GM18520 (cell line): ENCODE data around the gene SYNGAP1.

Source experiments
- ATAC-seq: cut with Tn5 transposase; IDR thresholded peaks from one replicate; pipeline ENCODE4 v1.9.1; 2021; ENCODE audit not compliant: unreplicated experiment

SYNGAP1 gene

DNA sequence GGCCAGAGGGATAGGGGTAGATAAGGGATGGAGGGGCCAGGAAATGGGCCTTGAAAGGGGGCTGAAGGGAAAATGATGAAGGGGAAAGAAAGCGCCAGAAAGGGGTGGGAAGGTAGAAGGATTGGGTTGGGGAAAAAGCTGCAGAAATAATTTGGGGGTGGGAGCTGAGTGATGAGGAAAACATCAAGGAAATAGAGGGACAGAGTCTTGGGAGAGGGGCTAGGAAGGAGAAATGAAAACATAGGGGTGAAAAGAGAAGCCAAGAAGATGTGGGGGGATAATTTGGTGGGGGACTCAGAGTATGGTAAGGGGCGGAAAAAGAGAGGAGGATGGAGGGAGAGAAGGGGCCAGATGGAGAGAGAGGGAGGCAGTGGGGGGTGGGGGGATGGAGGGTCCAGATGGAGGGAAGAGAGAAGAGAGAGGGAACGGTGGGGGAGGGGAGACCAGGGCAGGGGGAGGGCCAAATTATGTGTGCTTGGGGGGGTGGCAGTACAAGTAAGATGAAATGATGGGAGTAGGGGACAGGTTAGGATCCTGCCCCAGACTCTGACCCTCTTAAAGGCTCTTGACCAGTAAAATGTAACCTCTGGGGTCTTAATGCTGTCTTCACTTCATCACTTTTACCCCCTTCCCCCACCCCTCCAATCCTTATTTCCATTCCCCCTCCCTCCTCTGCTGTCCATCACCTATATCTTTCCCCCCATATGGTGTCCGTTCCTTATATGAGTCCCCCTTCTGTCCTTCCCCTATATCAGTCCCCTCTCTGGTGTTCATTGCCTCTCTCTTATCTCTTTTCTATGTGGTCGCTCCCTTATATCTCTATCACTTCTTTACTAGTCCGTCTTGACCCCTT, 852 bp downstream of the SYNGAP1 start:
- ATAC-seq: no peak

- no peak for ATAC-seq
Measured at GRCh38 chr6:33421344-33421643, 1.4 kb downstream of the SYNGAP1 start.

GRCh38 chr6:33423777-33424176, 3.9 kb downstream of the SYNGAP1 start:
- no peak for ATAC-seq

GRCh38 chr6:33424855-33425667, 5.2 kb downstream of the SYNGAP1 start:
- no peak for ATAC-seq

DNA sequence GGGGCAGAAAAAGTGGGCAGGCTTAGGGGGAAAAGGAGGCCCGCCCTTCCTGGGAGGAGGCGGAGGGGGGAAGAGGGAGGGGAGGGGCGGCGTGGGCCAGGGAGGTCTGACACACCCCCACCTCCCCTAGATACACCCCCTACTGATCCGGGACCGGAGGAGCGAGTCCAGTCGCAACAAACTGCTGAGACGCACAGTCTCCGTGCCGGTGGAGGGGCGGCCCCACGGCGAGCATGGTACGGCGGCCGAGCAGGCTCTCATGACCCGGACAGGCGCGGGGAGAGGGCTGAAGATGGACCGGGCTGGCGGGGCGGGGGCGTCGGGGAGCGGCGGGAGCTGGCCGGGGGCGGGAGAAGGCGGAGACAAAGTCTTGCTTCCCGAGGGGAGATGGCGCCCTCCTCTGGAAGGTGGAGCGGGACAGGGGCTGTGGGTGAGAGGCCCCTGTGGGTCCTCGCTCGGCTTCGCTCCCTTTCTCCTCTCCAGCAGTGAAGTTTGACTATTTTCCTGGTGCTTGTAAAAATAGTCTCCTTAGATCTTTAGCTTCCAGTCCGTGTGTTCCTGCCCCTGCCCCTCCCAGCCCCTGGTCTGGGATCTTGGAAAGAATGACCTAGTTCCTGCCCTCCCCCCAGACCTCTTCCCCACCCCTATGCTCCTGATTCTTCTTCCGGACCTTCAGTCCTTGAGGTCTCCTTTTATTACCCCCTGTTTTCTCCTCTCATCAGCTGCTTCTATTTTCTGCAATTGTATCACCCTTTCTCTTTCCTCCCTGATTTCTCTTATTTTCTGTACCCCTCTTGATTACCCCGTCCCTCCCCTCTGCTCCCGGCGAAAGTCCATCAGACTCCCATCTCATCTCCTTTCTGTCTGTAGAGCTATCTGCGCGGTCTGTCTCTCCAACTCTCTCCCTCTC, 6.1 kb downstream of the SYNGAP1 start:
- ATAC-seq: no peak

- ATAC-seq: no peak
Measured at GRCh38 chr6:33426590-33427511, 7.0 kb downstream of the SYNGAP1 start.

- ATAC-seq: no peak
Measured at GRCh38 chr6:33427585-33428223, 7.8 kb downstream of the SYNGAP1 start.

- ATAC-seq: no peak
Measured at GRCh38 chr6:33428224-33428965, 8.5 kb downstream of the SYNGAP1 start.

GRCh38 chr6:33428966-33429749, 9.3 kb downstream of the SYNGAP1 start:
- ATAC-seq: no peak

GRCh38 chr6:33429750-33430052, 9.8 kb downstream of the SYNGAP1 start:
- ATAC-seq: no peak

DNA sequence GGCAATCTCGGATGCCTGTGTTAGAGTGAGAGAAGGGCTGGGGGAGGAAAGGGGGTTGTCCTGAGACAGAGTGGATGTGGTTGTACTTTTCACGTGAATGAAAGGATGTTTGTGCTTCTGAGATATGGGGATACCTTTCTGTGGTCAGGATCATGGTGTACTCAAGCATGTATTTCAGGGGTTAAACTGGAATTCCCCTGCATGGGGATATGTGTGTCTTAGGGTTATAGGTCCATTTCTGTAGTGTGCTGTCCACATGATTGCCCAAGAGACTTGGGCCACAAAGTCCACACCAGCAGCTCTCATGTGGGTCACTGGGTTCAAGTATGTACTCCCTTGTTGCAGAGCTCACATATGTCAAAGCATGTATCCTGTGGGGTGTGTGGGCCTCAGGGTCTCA, 10.5 kb downstream of the SYNGAP1 start:
- ATAC-seq: no peak

DNA sequence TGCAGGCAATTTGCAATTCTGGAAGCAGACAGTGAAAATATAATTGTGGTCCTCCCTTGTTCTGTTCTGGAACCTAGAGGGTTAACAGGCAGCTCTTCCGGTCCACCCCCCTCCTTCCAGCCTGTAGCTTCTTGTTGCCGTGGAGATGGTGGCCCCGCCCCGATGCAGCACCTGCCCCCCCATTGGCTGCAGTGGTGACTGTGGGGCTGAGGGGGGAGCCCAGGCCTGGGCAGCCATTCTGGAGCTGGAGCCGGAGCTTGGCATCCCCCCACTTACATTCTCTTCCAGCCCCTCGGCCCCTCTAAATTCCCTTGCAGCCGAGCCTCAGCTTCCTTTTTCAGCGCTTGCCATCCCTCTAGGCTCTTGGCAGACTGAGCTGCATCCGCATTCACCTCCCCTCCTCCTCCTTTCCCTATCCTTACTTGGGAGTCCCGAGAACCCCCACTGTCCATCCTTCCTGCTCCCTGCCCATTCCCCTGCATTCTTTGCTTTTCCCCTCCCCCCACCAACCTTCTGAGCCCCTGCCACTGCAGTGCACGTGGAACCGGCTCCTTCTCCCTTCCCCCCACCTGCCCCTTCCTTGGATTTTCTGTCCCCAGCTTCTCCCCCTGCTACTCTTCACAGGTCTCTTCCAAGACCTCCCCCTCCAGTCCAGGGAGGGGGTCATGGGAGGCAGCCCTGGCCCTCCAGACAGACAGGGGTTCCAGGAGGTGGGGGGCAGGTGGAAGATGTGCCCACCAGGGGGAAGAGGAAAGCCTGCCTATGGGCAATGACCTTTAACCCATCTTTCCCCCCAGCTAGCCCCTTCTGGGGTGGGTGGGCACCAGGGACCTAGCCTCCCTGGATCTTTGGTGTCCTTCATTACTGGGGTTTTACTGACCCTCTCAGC, 11.4 kb downstream of the SYNGAP1 start:
- ATAC-seq: no peak

DNA sequence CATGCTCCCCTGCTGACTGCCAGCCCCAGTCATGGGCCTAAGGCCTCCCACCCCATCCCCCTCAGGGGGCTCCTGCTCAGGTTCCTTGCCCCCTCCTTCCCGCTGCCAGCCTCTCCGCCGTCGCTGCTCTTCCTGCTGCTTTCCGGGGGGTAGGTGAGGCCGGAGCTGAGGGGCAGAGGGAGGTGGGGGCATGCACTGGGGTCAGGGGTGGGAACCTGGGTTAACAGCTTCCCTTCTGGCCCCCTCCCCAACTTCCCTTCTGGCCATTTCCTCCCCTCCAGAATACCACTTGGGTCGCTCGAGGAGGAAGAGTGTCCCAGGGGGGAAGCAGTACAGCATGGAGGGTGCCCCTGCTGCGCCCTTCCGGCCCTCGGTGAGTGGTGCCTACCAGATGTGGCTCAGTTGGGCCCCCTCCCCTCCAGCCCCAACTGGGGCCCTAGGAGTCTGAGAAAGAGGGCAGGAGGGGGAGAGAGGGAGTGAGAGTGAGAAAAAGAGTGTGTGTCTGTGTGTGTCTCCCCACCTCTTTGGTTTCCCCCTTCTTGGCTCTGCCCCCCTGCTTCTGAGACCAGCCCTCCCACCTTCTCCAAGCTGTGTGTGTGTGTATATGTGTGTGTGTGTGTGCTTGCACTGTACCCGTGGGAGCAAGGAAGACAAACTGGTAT, 12.1 kb downstream of the SYNGAP1 start:
- no peak for ATAC-seq

- no peak for ATAC-seq
Measured at GRCh38 chr6:33432546-33432945, 12.7 kb downstream of the SYNGAP1 start.

DNA sequence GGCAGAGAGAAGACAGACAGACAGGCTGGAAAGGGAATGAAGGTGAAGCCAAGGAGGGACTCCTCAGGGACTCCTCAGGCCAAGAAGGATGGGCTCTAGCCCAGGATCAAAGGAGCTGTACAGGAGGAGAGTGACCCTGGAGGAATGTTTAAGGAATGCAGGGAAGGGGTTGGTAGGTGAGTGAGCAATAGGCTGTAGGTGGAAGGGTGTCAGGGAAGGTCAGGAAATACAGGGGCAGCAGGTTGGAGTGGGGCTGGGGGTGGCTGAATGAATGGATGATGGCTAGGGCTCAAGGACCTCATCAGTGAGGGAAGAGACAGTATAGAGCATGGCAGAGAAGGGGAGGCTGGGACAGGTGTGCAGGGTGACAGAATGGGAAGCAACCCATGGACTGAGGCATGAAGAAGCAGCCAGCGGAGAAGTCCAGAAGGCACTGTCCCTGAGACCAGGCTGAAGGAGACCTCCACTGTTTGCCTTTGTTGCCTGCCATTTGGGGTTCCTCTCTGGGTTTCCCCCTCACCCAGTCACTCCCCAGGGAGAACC, 13.2 kb downstream of the SYNGAP1 start:
- ATAC-seq: no peak

DNA sequence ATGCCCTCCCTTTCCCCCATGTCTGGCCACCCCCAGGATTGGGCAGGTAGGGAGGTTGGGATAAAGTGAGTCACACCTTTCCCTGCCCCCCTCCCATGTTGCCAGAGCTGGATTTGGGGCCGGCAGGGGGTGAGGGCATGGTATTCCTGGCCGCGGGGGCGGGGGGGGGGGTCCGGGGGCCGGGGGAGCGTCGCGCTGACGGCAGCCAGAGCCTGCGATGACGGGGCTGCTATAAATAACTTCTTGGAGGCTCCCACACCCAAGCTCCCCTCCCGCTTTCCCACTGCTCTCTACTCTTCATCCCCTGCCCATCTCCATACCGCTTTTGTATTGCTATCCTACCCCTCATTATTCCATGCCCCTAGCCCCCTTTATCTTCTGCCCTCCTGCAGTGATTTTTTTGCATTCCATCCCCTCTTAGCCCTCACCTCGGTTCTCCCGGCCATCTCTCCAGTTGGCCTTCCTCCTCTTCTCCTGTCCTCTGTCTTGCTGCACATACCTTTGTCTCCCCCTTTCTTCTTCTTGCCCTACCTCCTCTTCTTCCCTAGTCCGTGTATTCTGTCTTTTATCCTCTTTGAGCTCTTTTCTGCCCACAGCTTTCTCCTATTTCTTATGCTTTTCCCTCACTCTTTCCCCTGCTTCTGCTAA, 13.8 kb downstream of the SYNGAP1 start:
- ATAC-seq: no peak
